ENCODE results near the gene IGF2BP2. TPM values are rescaled to one million over a fixed set of nuclear protein-coding genes. Genes with fewer than 3 reads are reported as not detected.

IGF2BP2 gene
- total and polyA plus RNA-seq, 8 donors, result 4.0 to 303 (median 29.0) TPM

DNA sequence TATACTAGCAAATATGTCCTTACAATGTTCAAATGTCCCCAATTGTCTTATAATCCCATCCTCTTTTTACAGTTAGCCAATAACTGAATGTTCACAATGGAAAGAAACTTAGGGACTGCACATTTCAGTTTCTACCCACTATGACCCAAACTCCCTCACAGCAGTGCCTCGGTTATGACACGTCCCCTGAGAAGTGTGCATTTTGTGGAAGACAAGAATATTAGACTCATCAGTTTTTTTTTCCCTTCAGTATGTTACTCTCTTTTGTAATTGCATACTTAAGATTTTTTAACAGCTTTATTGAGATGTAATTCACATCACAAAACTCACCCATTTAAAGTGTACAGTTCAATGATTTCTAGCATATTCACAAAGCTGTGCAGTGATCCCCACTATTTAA, 64.8 kb downstream of the IGF2BP2 start:
- H3K4me3 ChIP-seq, result no peak overlapping the region
- DNase-seq, result no peak
- 33 to 54% (median 48%) methylated on average over 2 of the region's 2 CpGs for WGBS, 5 donors

DNA sequence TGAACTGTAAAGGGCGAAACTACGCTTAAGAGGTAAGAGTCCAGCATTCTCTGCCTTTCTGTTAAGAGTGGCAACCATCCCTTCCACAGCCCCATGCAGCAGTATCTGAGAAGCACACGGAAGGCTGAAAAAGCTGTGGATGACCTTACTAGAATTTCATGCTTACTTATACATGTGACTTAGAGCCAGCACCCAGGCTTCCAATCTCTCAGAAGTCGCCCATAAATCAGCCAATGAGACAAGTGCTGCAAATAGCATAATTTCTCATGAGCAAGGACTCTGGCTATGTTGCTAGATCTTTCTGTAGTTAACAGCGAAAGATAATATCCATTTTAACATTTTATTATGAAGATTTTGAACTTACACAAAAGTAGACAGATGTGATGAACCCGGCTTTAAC, 65.3 kb downstream of the IGF2BP2 start:
- Histone ChIP-seq H3K27me3 (peaks cover 0 to 5% (median 0%) of the 10 kb centered on the region in 3 donors), H3K9me3 (peaks cover 0 to 6% (median 0%) of the 10 kb centered on the region in 4 donors), H3K27ac (peak overlapping the region; percentile 21 to 71 (median 59)), H3K4me1 (peaks cover 0 to 47% (median 16%) of the 10 kb centered on the region in 4 donors), H3K36me3 (no peaks in the 10 kb centered on the region), H3K4me3 (no peak overlapping the region)
- DNase-seq, result peak in 1 of 2 donors; percentile 32
- 57 to 79% (median 60%) methylated on average over 6 of the region's 6 CpGs for WGBS, 5 donors
- no peak for TF ChIP-seq POLR2AphosphoS5 (IDR thresholded peaks at IDR 0.05)
- TF ChIP-seq EP300 (IDR thresholded peaks at IDR 0.05), result no peak
- TF ChIP-seq POLR2A (IDR thresholded peaks at IDR 0.05), result no peak
- TF ChIP-seq, protein P1, sequence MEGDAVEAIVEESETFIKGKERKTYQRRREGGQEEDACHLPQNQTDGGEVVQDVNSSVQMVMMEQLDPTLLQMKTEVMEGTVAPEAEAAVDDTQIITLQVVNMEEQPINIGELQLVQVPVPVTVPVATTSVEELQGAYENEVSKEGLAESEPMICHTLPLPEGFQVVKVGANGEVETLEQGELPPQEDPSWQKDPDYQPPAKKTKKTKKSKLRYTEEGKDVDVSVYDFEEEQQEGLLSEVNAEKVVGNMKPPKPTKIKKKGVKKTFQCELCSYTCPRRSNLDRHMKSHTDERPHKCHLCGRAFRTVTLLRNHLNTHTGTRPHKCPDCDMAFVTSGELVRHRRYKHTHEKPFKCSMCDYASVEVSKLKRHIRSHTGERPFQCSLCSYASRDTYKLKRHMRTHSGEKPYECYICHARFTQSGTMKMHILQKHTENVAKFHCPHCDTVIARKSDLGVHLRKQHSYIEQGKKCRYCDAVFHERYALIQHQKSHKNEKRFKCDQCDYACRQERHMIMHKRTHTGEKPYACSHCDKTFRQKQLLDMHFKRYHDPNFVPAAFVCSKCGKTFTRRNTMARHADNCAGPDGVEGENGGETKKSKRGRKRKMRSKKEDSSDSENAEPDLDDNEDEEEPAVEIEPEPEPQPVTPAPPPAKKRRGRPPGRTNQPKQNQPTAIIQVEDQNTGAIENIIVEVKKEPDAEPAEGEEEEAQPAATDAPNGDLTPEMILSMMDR (IDR thresholded peaks at IDR 0.05), result no peak
- intact Hi-C loops (cut with DNase I; ENCODE audit: low total_unique reads), result no loop called here

More for the DNA sequence above, 64.8 kb downstream of the IGF2BP2 start:
- intact Hi-C loops (cut with DNase I; ENCODE audit: low total_unique reads), result no loop called here
- Histone ChIP-seq H3K36me3 (no peaks in the 10 kb centered on the region), H3K27ac (peak overlapping the region in 2 of 5 donors; percentile 69 to 71), H3K27me3 (peaks cover 0 to 9% (median 0%) of the 10 kb centered on the region in 3 donors), H3K9me3 (peaks cover 0 to 3% (median 0%) of the 10 kb centered on the region in 4 donors), H3K4me1 (peaks cover 0 to 53% (median 22%) of the 10 kb centered on the region in 4 donors)
- TF ChIP-seq EP300 (IDR thresholded peaks at IDR 0.05) (no peak), POLR2A (IDR thresholded peaks at IDR 0.05) (no peak), POLR2AphosphoS5 (IDR thresholded peaks at IDR 0.05) (no peak)
- TF ChIP-seq, protein P1 (IDR thresholded peaks at IDR 0.05), result no peak

DNA sequence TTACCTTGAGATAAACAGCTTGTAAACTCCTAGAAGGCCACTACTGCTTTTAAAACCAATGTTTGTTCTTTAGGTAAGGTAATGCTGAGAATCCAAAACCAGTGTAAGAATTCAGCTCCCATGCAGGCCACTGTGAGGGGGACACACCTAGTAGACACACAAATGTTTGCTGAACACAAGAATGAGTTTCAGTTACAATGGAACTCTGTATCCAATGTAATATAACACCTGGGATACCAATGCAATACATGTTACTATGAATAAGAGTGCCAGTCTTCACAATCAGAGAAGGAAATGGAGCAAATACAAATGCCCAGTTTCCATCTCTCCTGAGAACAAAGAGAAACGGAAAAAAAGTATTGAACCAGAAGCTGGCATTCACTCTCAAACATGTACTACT, 65.9 kb downstream of the IGF2BP2 start:
- H3K27ac ChIP-seq, result peak overlapping the region; percentile 27 to 71 (median 69)
- TF ChIP-seq, protein P1 (IDR thresholded peaks at IDR 0.05), result no peak
- peak in 2 of 3 donors; percentile 1 to 23 for TF ChIP-seq POLR2AphosphoS5 (IDR thresholded peaks at IDR 0.05)
- peak in 1 of 2 donors; percentile 77 for DNase-seq

DNA sequence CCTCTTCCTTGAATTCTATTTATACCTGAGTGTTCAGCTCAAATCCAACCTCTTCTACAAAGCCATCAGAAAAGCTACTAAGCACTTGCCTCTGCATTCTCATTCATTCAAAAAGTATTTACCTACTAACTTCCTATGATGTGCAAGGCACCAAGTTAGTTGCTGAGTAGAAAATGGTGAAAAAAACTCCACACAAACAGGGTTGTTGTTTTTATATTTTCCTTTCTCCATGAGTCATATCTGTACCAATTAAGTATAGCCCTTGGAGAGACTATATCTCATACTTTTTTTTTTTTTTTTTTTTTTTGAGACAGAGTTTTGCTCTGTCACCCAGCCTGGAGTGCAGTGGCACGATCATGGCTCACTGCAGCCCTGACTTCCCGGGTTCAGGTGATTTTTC, 67.7 kb downstream of the IGF2BP2 start:
- no peak overlapping the region for H3K4me3 ChIP-seq
- intact Hi-C loops (cut with DNase I; ENCODE audit: low total_unique reads), result no loop called here
- H3K27me3 ChIP-seq, result no peaks in the 10 kb centered on the region
- no peak for TF ChIP-seq POLR2AphosphoS5 (IDR thresholded peaks at IDR 0.05)
- TF ChIP-seq EP300 (IDR thresholded peaks at IDR 0.05), result no peak
- TF ChIP-seq, protein P1 (IDR thresholded peaks at IDR 0.05), result no peak
- TF ChIP-seq POLR2A (IDR thresholded peaks at IDR 0.05), result no peak
- peaks cover 0 to 31% (median 7%) of the 10 kb centered on the region in 4 donors for H3K4me1 ChIP-seq
- H3K9me3 ChIP-seq, result peaks cover 0 to 6% (median 0%) of the 10 kb centered on the region in 4 donors
- H3K27ac ChIP-seq, result peak overlapping the region in 2 of 5 donors; percentile 60 to 69
- WGBS, 5 donors, result 76 to 92% (median 84%) methylated on average over 2 of the region's 2 CpGs
- H3K36me3 ChIP-seq, result no peaks in the 10 kb centered on the region
- DNase-seq, result no peak

More for the DNA sequence above, 65.9 kb downstream of the IGF2BP2 start:
- intact Hi-C loops (cut with DNase I; ENCODE audit: low total_unique reads), result no loop called here
- Histone ChIP-seq H3K4me3 (no peak overlapping the region), H3K27me3 (no peaks in the 10 kb centered on the region), H3K4me1 (peaks cover 0 to 41% (median 12%) of the 10 kb centered on the region in 4 donors), H3K36me3 (no peaks in the 10 kb centered on the region), H3K9me3 (peaks cover 0 to 6% (median 0%) of the 10 kb centered on the region in 4 donors)
- WGBS, 5 donors, result 17 to 44% (median 28%) methylated on average over 1 of the region's 1 CpG
